H1 (cell line): ENCODE results near the gene LRP3. TPM values are rescaled to one million over a fixed set of nuclear protein-coding genes. Genes with fewer than 3 reads are reported as not detected.

Experiments used
- ASH2L ChIP-seq: fragments of 200-600, 300-600 bp; sonication (generic); IDR thresholded peaks from one replicate; pipeline ENCODE4 v1.7.1; 2017; ENCODE audit warnings: low read length
- BACH1 ChIP-seq: IDR thresholded peaks from 2 replicates; pipeline ENCODE4 v1.6.1; 2012; ENCODE audit warnings: low read length, improper control_type of control experiment
- BRCA1 ChIP-seq: IDR thresholded peaks from 2 replicates; pipeline ENCODE4 v1.6.1; 2012; ENCODE audit warnings: low read depth, low read length, improper control_type of control experiment
- CBX5 ChIP-seq: fragments of 300-800, 300-1000 bp; sonication (generic); IDR thresholded peaks from 2 replicates; pipeline ENCODE4 v1.7.1; 2016; ENCODE audit warnings: antibody characterized with exemption, low read length, low read depth
- CEBPB ChIP-seq: IDR thresholded peaks from 2 replicates; pipeline ENCODE4 v1.6.1; 2012; ENCODE audit warnings: low read depth, low read length
- CHD2 ChIP-seq: IDR thresholded peaks from 2 replicates; pipeline ENCODE4 v1.6.1; 2012; ENCODE audit warnings: low read length, improper control_type of control experiment
- CTCF ChIP-seq, 3 experiments: IDR thresholded peaks; 1 replicate in 2 of 3; 2 replicates in 1 of 3; pipeline versions ENCODE4 v1.5.1 to v1.6.1; 2011; ENCODE audit warnings: low read length in 3 of 3, mild to moderate bottlenecking in 3 of 3, inconsistent platforms in 2 of 3, low read depth in 1 of 3, moderate library complexity in 1 of 3; ENCODE audit not compliant: insufficient read depth in 1 of 3; ENCODE audit errors: control extremely low read depth in 1 of 3
- EP300 ChIP-seq, 2 experiments: IDR thresholded peaks; 1 replicate in 1 of 2; 2 replicates in 1 of 2; pipeline ENCODE4 v1.6.1; 2011 to 2012; ENCODE audit warnings: low read depth in 2 of 2, low read length in 2 of 2, mild to moderate bottlenecking in 2 of 2, borderline replicate concordance in 1 of 2, inconsistent platforms in 1 of 2, moderate library complexity in 1 of 2
- FOSL1 ChIP-seq: IDR thresholded peaks from 2 replicates; pipeline ENCODE4 v1.6.1; 2011; ENCODE audit warnings: mild to moderate bottlenecking, low read depth, low read length, moderate library complexity; ENCODE audit not compliant: insufficient read depth
- GABPA ChIP-seq: IDR thresholded peaks from 2 replicates; pipeline ENCODE4 v1.6.1; 2011; ENCODE audit warnings: mild to moderate bottlenecking, low read length, moderate library complexity, borderline replicate concordance; ENCODE audit not compliant: insufficient read depth
- GTF2F1 ChIP-seq: IDR thresholded peaks from 2 replicates; pipeline ENCODE4 v1.6.1; 2012; ENCODE audit warnings: low read depth, low read length, improper control_type of control experiment, borderline replicate concordance
- HDAC2 ChIP-seq, 2 experiments: fragments of 300-600 bp in 1 of 2; sonication (generic) in 1 of 2; IDR thresholded peaks; 2 replicates each; pipeline ENCODE4 v1.6.1; 2011 to 2012; ENCODE audit warnings: low read depth in 2 of 2, low read length in 2 of 2, mild to moderate bottlenecking in 2 of 2, moderate library complexity in 2 of 2, borderline replicate concordance in 1 of 2, inconsistent platforms in 1 of 2
- KDM5A ChIP-seq: fragments of 200-600 bp; IDR thresholded peaks from 2 replicates; pipeline ENCODE4 v1.7.1; 2012; ENCODE audit warnings: mild to moderate bottlenecking, low read length, inconsistent platforms, mixed read lengths
- NRF1 ChIP-seq: IDR thresholded peaks from 2 replicates; pipeline ENCODE4 v1.6.1; 2011; ENCODE audit warnings: mild to moderate bottlenecking, low read depth, low read length, improper control_type of control experiment
- POLR2AphosphoS5 ChIP-seq: IDR thresholded peaks from 2 replicates; pipeline ENCODE4 v1.6.1; 2011; ENCODE audit warnings: low read depth, low read length
- RAD21 ChIP-seq, 2 experiments: IDR thresholded peaks in 1 of 2; conservative IDR thresholded peaks in 1 of 2; 2 replicates each; pipeline ENCODE4 v1.6.1; 2011; ENCODE audit warnings: low read depth in 2 of 2, low read length in 2 of 2, improper control_type of control experiment in 1 of 2, inconsistent platforms in 1 of 2, mild to moderate bottlenecking in 1 of 2, moderate library complexity in 1 of 2
- SIRT6 ChIP-seq: IDR thresholded peaks from one replicate; pipeline ENCODE4 v1.7.1; 2012; ENCODE audit warnings: low read length, inconsistent platforms
- SP2 ChIP-seq: IDR thresholded peaks from 2 replicates; pipeline ENCODE4 v1.6.1; 2012; ENCODE audit warnings: mild to moderate bottlenecking, low read length, inconsistent platforms
- SP4 ChIP-seq: IDR thresholded peaks from 2 replicates; pipeline ENCODE4 v1.6.1; 2012; ENCODE audit warnings: low read length, inconsistent platforms
- SUZ12 ChIP-seq: fragments of 200-600 bp; sonication (generic); IDR thresholded peaks from 2 replicates; pipeline ENCODE4 v1.6.1; 2012; ENCODE audit warnings: mild to moderate bottlenecking, inconsistent platforms, low read length, moderate library complexity, mixed read lengths
- TAF7 ChIP-seq: optimal IDR thresholded peaks from 2 replicates; pipeline ENCODE3; 2011; ENCODE audit warnings: low read depth, mild to moderate bottlenecking, inconsistent platforms, low read length, moderate library complexity, borderline replicate concordance
- polyA plus RNA-seq, 7 experiments: library from polyadenylated mRNA; depleted of rRNA in 3 of 7; stranded (reverse) in 5 of 7; unstranded in 2 of 7; fragments of >200 nt in 5 of 7; fragments of 200-250 nt in 2 of 7; gene quantifications; 1 replicate in 5 of 7; 2 replicates in 1 of 7; 4 replicates in 1 of 7; pipeline versions ENCODE4 v1.2.1 to v1.2.3, GENCODE V29; 2011 to 2013; ENCODE audit warnings: missing spikeins in 2 of 7, mixed read lengths in 2 of 7
- total RNA-seq: library from RNA; stranded (reverse); fragmentation: NEBNext Ultra II Directional; extraction: Animal tissue kit (Norgen Biotek cat#: 25700); gene quantifications from 2 replicates; pipeline ENCODE4 v1.2.1, GENCODE V29; 2021
- TF ChIP-seq, protein P1 (sequence below): IDR thresholded peaks from 2 replicates; pipeline ENCODE4 v1.6.1; 2012; ENCODE audit warnings: inconsistent platforms

The LRP3 gene
- total and polyA plus RNA-seq, 2 of the 8 experiments (the other 6 are each of a cell fraction or from before 2014, with no cell fraction given): 30.3 to 33.7 TPM

- TF ChIP-seq NRF1 (peak; percentile 97), POLR2AphosphoS5 (peak; percentile 91), EP300 (IDR thresholded peaks at IDR 0.05; ENCODE audit: borderline replicate concordance in 1 of 2, low read depth in 2 of 2, low read length in 2 of 2) (0 out of 3 replicates have a peak, but pooled peaks of 1 of the 2 experiments have one; percentile 33), GTF2F1 (no peak; the same call in 1 of the 2 replicates), KDM5A (no peak), CEBPB (no peak), CTCF (IDR thresholded peaks at IDR 0.05; ENCODE audit: control extremely low read depth in 1 of 3, insufficient read depth in 1 of 3, low read depth in 1 of 3, low read length in 3 of 3) (no peak), SIRT6 (no peak), TAF7 (no peak), GABPA (no peak), HDAC2 (IDR thresholded peaks at IDR 0.05; ENCODE audit: borderline replicate concordance in 1 of 2, low read depth in 2 of 2, low read length in 2 of 2) (no peak), SUZ12 (no peak), SP2 (no peak), ASH2L (peak; percentile 97), BRCA1 (no peak), FOSL1 (no peak), BACH1 (no peak), SP4 (peak; percentile 55; the same call in 1 of the 2 replicates), CBX5 (no peak), RAD21 (IDR thresholded peaks at IDR 0.05 in 1 of 2, conservative IDR thresholded peaks at IDR 0.05 in 1 of 2; ENCODE audit: low read depth in 2 of 2, low read length in 2 of 2) (no peak), CHD2 (no peak)
- TF ChIP-seq, protein P1, sequence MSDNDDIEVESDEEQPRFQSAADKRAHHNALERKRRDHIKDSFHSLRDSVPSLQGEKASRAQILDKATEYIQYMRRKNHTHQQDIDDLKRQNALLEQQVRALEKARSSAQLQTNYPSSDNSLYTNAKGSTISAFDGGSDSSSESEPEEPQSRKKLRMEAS: peak; percentile 27; the same call in 1 of the 2 replicates
Measured at GRCh38 chr19:33176670-33177416, 17.3 kb upstream of the LRP3 start (continued).
